HCT116 (cell line): ENCODE data around the gene SH3GL3. TPM values are rescaled to one million over a fixed set of nuclear protein-coding genes. Genes with fewer than 3 reads are reported as not detected.

Experiments
- ATAC-seq: fragments of 200-7000 bp; cut with Tn5 transposase; 2 replicates; pipeline ENCODE4 v1.9.1; 2020; ENCODE audit warnings: mild to moderate bottlenecking, moderate library complexity
- BruUV-seq: library from RNA; stranded (reverse); fragments of 400-500 nt; replicated peaks from 2 replicates; lab custom pipeline; 2021; lab: Mats Ljungman, UMichigan
- CTCF ChIA-PET: fragments of 300-600 bp; sonication (Branson Sonifier 250); formaldehyde crosslinking; loops from one replicate; lab custom pipeline; 2021; ENCODE audit warnings: antibody characterized with exemption; lab: Charles Lee
- POLR2A ChIA-PET: fragments of 300-600, 350-600 bp; sonication (Branson Sonifier 250); formaldehyde crosslinking; loops from one replicate; lab custom pipeline; 2021; ENCODE audit warnings: antibody characterized with exemption; lab: Charles Lee
- RAD21 ChIA-PET, 2 experiments: fragments of 300-600 bp; sonication (Branson Sonifier 250); formaldehyde crosslinking; loops; one replicate each; lab custom pipeline; 2023; ENCODE audit warnings: low total read pairs in 2 of 2; ENCODE audit not compliant: uncharacterized antibody in 2 of 2, unreplicated experiment in 2 of 2, low non-redundant PET in 1 of 2; lab: Charles Lee
- DNase-seq: peaks from one replicate; pipeline ENCODE4 v3.0.0-alpha.2; 2010; ENCODE audit warnings: low read depth, low spot score
- H2AFZ ChIP-seq: fragments of 200-600 bp; shearing (Covaris generic), sonication (generic); 2 replicates; pipeline ENCODE4 v1.6.1; 2017; ENCODE audit warnings: low read depth, mixed run types, mixed read lengths, antibody characterized with exemption, low read length; ENCODE audit not compliant: poor library complexity, severe bottlenecking
- H3K27ac ChIP-seq: 2 replicates; pipeline ENCODE4 v1.5.1; 2012; ENCODE audit warnings: low read depth, low read length
- H3K27me3 ChIP-seq: fragments of 200-600 bp; sonication (generic); 2 replicates; pipeline ENCODE4 v1.6.1; 2016; ENCODE audit warnings: mixed run types, low read length, mixed read lengths; ENCODE audit not compliant: insufficient read depth
- H3K36me3 ChIP-seq, 2 experiments: fragments of 200-500 bp in 1 of 2; fragments of 200-600 bp in 1 of 2; sonication (Bioruptor generic) in 1 of 2; sonication (generic) in 1 of 2; 2 replicates each; pipeline versions ENCODE4 v1.5.1 to v1.6.1; 2014 to 2016; ENCODE audit warnings: low read length in 2 of 2, inconsistent platforms in 1 of 2, mixed read lengths in 1 of 2, mixed run types in 1 of 2; ENCODE audit not compliant: insufficient read depth in 2 of 2, control insufficient read depth in 1 of 2
- H3K4me1 ChIP-seq, 2 experiments: fragments of 200-600 bp in 1 of 2; sonication (generic) in 1 of 2; 2 replicates each; pipeline versions ENCODE4 v1.5.1 to v1.6.1; 2012 to 2017; ENCODE audit warnings: low read length in 2 of 2, inconsistent platforms in 1 of 2, mild to moderate bottlenecking in 1 of 2, mixed read lengths in 1 of 2, mixed run types in 1 of 2, moderate library complexity in 1 of 2; ENCODE audit not compliant: insufficient read depth in 2 of 2, control insufficient read depth in 1 of 2
- H3K4me2 ChIP-seq: fragments of 200-600 bp; sonication (generic); 2 replicates; pipeline ENCODE4 v1.6.1; 2017; ENCODE audit warnings: mixed run types, low read length, mixed read lengths
- H3K4me3 ChIP-seq, 2 experiments: fragments of 200-600 bp in 1 of 2; sonication (generic) in 1 of 2; replicated peaks in 1 of 2; 2 replicates each; pipeline ENCODE4 v1.5.1; 2011 to 2016; ENCODE audit warnings: low read length in 2 of 2, control low read depth in 1 of 2, low read depth in 1 of 2, mild to moderate bottlenecking in 1 of 2, mixed read lengths in 1 of 2, mixed run types in 1 of 2
- H3K79me2 ChIP-seq: fragments of 200-600 bp; sonication (generic); 2 replicates; pipeline ENCODE4 v1.6.1; 2017; ENCODE audit warnings: mild to moderate bottlenecking, mixed run types, low read length, moderate library complexity, mixed read lengths; ENCODE audit not compliant: insufficient read depth
- H3K9ac ChIP-seq: fragments of 200-600 bp; sonication (generic); 2 replicates; pipeline ENCODE4 v1.6.1; 2016; ENCODE audit warnings: low read length, mixed read lengths
- H3K9me2 ChIP-seq: fragments of 200-600 bp; sonication (generic), shearing (Covaris generic); 2 replicates; pipeline ENCODE4 v1.6.1; 2017; ENCODE audit warnings: mixed run types, mild to moderate bottlenecking, moderate library complexity; ENCODE audit not compliant: insufficient read depth
- H3K9me3 ChIP-seq, 2 experiments: fragments of 200-500 bp in 1 of 2; fragments of 200-600 bp in 1 of 2; sonication (Bioruptor generic) in 1 of 2; sonication (generic) in 1 of 2; 2 replicates each; pipeline ENCODE4 v1.6.1; 2014 to 2017; ENCODE audit warnings: low read length in 2 of 2, mixed read lengths in 2 of 2, inconsistent platforms in 1 of 2, low read depth in 1 of 2, mild to moderate bottlenecking in 1 of 2, mixed run types in 1 of 2, moderate library complexity in 1 of 2; ENCODE audit not compliant: control insufficient read depth in 1 of 2, insufficient read depth in 1 of 2
- H4K20me1 ChIP-seq: fragments of 200-600 bp; sonication (generic), shearing (Covaris generic); 2 replicates; pipeline ENCODE4 v1.6.1; 2017; ENCODE audit warnings: mixed run types, mild to moderate bottlenecking, moderate library complexity; ENCODE audit not compliant: insufficient read depth
- CTCF ChIP-seq, 3 experiments: fragments of 200-600 bp in 1 of 3; sonication (generic) in 1 of 3; IDR thresholded peaks in 2 of 3; conservative IDR thresholded peaks in 1 of 3; 2 replicates each; pipeline ENCODE4 v1.5.1; 2012 to 2017; ENCODE audit warnings: low read depth in 2 of 3, low read length in 2 of 3, antibody characterized with exemption in 1 of 3, borderline replicate concordance in 1 of 3, control low read depth in 1 of 3, mild to moderate bottlenecking in 1 of 3, mixed read lengths in 1 of 3, mixed run types in 1 of 3, moderate library complexity in 1 of 3; ENCODE audit not compliant: insufficient read depth in 1 of 3
- ELF1 ChIP-seq: IDR thresholded peaks from 2 replicates; pipeline ENCODE4 v1.6.1; 2012; ENCODE audit warnings: low read depth, borderline replicate concordance
- JUND ChIP-seq: IDR thresholded peaks from 2 replicates; pipeline ENCODE4 v1.6.1; 2012
- POLR2A ChIP-seq: IDR thresholded peaks from 2 replicates; pipeline ENCODE4 v1.7.0; 2011; ENCODE audit warnings: borderline replicate concordance; ENCODE audit not compliant: insufficient read depth, insufficient read length; ENCODE audit errors: extremely low read depth
- POLR2AphosphoS5 ChIP-seq: IDR thresholded peaks from 2 replicates; pipeline ENCODE4 v1.6.1; 2011; ENCODE audit warnings: mild to moderate bottlenecking, low read depth, low read length, moderate library complexity
- SRF ChIP-seq: IDR thresholded peaks from 2 replicates; pipeline ENCODE4 v1.6.1; 2012; ENCODE audit warnings: low read depth
- TCF7L2 ChIP-seq: IDR thresholded peaks from 2 replicates; pipeline ENCODE4 v1.7.0; 2011; ENCODE audit warnings: borderline replicate concordance, inconsistent platforms; ENCODE audit not compliant: insufficient read depth, insufficient read length; ENCODE audit errors: extremely low read depth
- ZBTB33 ChIP-seq: IDR thresholded peaks from 2 replicates; pipeline ENCODE4 v1.6.1; 2011; ENCODE audit warnings: mild to moderate bottlenecking, low read length, moderate library complexity; ENCODE audit not compliant: insufficient replicate concordance; ENCODE audit errors: extremely low read depth
- intact Hi-C: fragments of 100-400 bp; cut with micrococcal nuclease; formaldehyde crosslinking; loops from 2 replicates; pipeline ENCODE4 v1.10.0; 2022
- total RNA-seq: library from RNA; stranded (reverse); gene quantifications from one replicate; pipeline ENCODE4 v1.2.1, GENCODE V29; 2021; ENCODE audit not compliant: unreplicated experiment
- TF ChIP-seq, protein P1 (sequence below): IDR thresholded peaks from 2 replicates; pipeline ENCODE4 v1.6.1; 2012

SH3GL3 gene
- total RNA-seq, 1 experiment from 2014 or later = 1.3 TPM

DNA sequence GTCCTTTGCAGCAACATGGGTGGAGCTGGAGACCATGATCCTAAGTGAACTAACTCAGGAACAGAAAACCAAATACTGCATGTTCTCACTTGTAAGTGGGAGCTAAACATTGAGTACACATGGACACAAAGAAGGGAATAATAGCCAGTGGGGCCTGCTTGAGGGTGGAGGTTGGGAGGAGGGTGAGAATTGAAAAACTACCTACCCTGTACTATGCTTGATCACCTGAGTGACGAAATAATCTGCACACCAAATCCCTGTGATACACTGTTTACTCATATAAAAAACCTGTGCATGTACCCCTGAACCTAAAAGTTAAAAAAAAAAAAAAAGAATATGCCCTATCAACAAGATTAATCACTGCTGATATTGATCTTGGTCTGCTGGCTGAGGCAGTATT is 148.1 kb downstream of the SH3GL3 start:
- BruUV-seq = no TSS peak
- CTCF ChIA-PET = no interaction called here

More for the DNA sequence above, 148.1 kb downstream of the SH3GL3 start:
- Histone ChIP-seq H3K27ac (no peak overlapping the region), H3K4me1 (no peaks in the 10 kb centered on the region), H3K79me2 (no peaks in the 10 kb centered on the region), H3K4me3 (no peak overlapping the region), H3K36me3 (no peaks in the 10 kb centered on the region), H3K4me2 (no peak overlapping the region), H4K20me1 (no peaks in the 10 kb centered on the region), H3K27me3 (no peaks in the 10 kb centered on the region), H2AFZ (no peak overlapping the region), H3K9me3 (no peaks in the 10 kb centered on the region), H3K9me2 (0 out of 2 replicates have a peak, but pooled peaks cover 3% of the 10 kb centered on the region), H3K9ac (no peak overlapping the region)
- intact Hi-C loops = no loop called here
- POLR2A ChIA-PET = no interaction called here
- TF ChIP-seq JUND (no peak), ZBTB33 (no peak), POLR2AphosphoS5 (no peak), CTCF (IDR thresholded peaks at IDR 0.05 in 2 of 3, conservative IDR thresholded peaks at IDR 0.05 in 1 of 3; ENCODE audit: borderline replicate concordance in 1 of 3, insufficient read depth in 1 of 3, low read depth in 2 of 3, low read length in 2 of 3) (no peak), SRF (no peak), ELF1 (no peak), TCF7L2 (no peak), POLR2A (no peak)
- TF ChIP-seq, protein P1, sequence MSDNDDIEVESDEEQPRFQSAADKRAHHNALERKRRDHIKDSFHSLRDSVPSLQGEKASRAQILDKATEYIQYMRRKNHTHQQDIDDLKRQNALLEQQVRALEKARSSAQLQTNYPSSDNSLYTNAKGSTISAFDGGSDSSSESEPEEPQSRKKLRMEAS = no peak
- RAD21 ChIA-PET = no interaction called here
- no peak for ATAC-seq
- DNase-seq = no peak
